GM21786 (cell line): ENCODE results near the gene OTOP2.
A peak's percentile ranks its signal among the peaks of the same experiment; 100 is the strongest.

Experiments
- ATAC-seq: cut with Tn5 transposase; IDR thresholded peaks from one replicate; pipeline ENCODE4 v1.9.1; 2021; ENCODE audit not compliant: unreplicated experiment

Gene OTOP2

GRCh38 chr17:74950207-74950606 is 26.1 kb downstream of the OTOP2 start:
- ATAC-seq, result no peak

- no peak for ATAC-seq
Measured at GRCh38 chr17:74951065-74951464, 27.0 kb downstream of the OTOP2 start.

- ATAC-seq, result no peak
Measured at GRCh38 chr17:74951680-74952421, 27.8 kb downstream of the OTOP2 start.

- ATAC-seq, result no peak
Measured at GRCh38 chr17:74952431-74953133, 28.5 kb downstream of the OTOP2 start.

- no peak for ATAC-seq
Measured at GRCh38 chr17:74953134-74953687, 29.1 kb downstream of the OTOP2 start.

GRCh38 chr17:74954115-74954514 is 30.0 kb downstream of the OTOP2 start:
- ATAC-seq, result no peak

- no peak for ATAC-seq
Measured at GRCh38 chr17:74954665-74955421, 30.8 kb downstream of the OTOP2 start.

GRCh38 chr17:74956093-74956492 is 32.0 kb downstream of the OTOP2 start:
- ATAC-seq, result no peak

GRCh38 chr17:74957935-74958740 is 34.1 kb downstream of the OTOP2 start:
- no peak for ATAC-seq

- ATAC-seq, result no peak
Measured at GRCh38 chr17:74959826-74960515, 35.9 kb downstream of the OTOP2 start.

GRCh38 chr17:74960570-74961342 is 36.7 kb downstream of the OTOP2 start:
- no peak for ATAC-seq

GRCh38 chr17:74961657-74962350 is 37.7 kb downstream of the OTOP2 start:
- ATAC-seq, result peak; percentile 54

GRCh38 chr17:74962622-74963394 is 38.7 kb downstream of the OTOP2 start:
- ATAC-seq, result no peak

- no peak for ATAC-seq
Measured at GRCh38 chr17:74963656-74964055, 39.6 kb downstream of the OTOP2 start.

- no peak for ATAC-seq
Measured at GRCh38 chr17:74964246-74964761, 40.2 kb downstream of the OTOP2 start.

- ATAC-seq, result no peak
Measured at GRCh38 chr17:74964988-74965622, 41.0 kb downstream of the OTOP2 start.

GRCh38 chr17:74968361-74968780 is 44.3 kb downstream of the OTOP2 start:
- ATAC-seq, result no peak
